Measurements from ENCODE around the gene LAD1. TPM values are rescaled to one million over a fixed set of nuclear protein-coding genes. Genes with fewer than 3 reads are reported as not detected.
A peak's percentile ranks its signal among the peaks of the same experiment; 100 is the strongest.

Gene LAD1
- total and polyA plus RNA-seq, 8 donors, result 11.5 to 37.6 (median 12.0) TPM

DNA sequence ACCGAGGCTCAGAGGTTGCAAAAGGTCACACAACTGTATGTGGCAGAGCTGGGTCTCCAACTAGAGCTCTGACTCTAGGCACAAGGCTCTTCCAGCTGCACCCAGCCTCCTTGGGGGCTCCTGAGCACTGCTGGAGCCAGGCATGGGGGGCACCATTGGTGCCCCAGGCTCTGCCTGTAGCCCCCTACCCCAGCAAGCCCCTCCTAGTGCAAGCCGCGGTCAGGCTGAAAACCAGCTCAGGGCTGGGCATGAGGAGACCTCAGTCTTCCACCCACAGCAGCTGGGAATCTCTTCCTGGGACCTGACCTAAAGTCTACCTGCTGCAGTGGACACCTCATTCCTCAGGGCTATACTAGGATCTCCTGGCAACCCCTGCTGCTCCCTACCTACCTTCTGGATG, 36.2 kb downstream of the LAD1 start:
- H3K4me1 ChIP-seq, result no peaks in the 10 kb centered on the region
- DNase-seq (peak in 1 of 4 donors; percentile 31), ATAC-seq (no peak)
- intact Hi-C loops (cut with DNase I), result loop anchor here in 1 of 2 donors (5.0 kb wide), 1 partner anchor 106 kb away; no protein-coding TSS in a partner anchor
- no peaks in the 10 kb centered on the region for H3K27me3 ChIP-seq
- H3K9me3 ChIP-seq, result no peaks in the 10 kb centered on the region
- no peak overlapping the region for H3K27ac ChIP-seq
- no peak overlapping the region for H3K4me3 ChIP-seq
- TF ChIP-seq, protein P1, sequence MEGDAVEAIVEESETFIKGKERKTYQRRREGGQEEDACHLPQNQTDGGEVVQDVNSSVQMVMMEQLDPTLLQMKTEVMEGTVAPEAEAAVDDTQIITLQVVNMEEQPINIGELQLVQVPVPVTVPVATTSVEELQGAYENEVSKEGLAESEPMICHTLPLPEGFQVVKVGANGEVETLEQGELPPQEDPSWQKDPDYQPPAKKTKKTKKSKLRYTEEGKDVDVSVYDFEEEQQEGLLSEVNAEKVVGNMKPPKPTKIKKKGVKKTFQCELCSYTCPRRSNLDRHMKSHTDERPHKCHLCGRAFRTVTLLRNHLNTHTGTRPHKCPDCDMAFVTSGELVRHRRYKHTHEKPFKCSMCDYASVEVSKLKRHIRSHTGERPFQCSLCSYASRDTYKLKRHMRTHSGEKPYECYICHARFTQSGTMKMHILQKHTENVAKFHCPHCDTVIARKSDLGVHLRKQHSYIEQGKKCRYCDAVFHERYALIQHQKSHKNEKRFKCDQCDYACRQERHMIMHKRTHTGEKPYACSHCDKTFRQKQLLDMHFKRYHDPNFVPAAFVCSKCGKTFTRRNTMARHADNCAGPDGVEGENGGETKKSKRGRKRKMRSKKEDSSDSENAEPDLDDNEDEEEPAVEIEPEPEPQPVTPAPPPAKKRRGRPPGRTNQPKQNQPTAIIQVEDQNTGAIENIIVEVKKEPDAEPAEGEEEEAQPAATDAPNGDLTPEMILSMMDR (IDR thresholded peaks at IDR 0.05), result no peak
- H3K36me3 ChIP-seq, result no peaks in the 10 kb centered on the region

DNA sequence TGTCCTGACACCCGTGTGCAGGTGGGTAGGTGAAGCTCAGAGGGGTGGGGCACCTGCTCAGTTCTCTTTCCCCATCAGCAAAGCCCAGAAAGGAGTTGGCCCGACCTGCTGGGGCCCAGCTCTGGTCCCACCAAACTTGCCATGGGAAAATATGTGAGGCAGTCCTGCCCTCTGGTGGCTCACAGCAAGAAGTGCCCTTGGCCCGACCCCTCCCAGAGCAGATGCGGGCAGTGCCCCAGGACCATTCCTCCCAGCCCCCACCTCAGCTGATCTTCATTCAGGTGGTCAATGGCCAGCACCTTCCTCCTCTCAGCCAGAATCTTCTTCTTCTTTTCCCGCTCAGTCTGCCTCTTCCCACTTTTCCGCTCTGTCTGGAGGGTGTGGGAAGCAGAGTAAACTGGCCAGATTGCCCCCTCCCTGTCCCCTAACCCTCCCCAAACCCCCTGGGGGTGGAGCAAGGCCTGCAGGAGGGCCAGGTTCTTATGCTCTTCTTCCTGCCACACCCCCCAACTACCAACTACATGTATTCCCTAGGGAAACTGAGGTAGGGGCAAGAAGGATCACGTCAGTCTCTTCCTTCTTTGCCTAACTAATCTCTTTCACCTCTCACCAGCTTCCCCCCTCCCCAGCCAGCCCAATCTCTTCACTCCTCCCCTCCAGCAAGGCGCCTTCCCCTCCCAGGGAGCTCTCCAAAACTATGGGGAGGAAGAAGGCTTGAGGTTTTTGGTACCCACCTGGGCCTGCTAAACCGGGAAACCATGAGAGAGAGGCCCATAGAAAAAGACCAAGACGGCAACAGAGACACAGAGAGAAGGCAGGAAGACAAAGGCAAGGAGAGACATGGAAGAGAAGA, 37.2 kb downstream of the LAD1 start:
- TF ChIP-seq, protein P1 (IDR thresholded peaks at IDR 0.05), result peak; percentile 72 to 78
- Histone ChIP-seq H3K27ac (no peak overlapping the region), H3K4me3 (no peak overlapping the region), H3K9me3 (no peaks in the 10 kb centered on the region), H3K36me3 (no peaks in the 10 kb centered on the region), H3K4me1 (no peaks in the 10 kb centered on the region), H3K27me3 (no peaks in the 10 kb centered on the region)
- DNase-seq (peak in 2 of 4 donors; percentile 53 to 68), ATAC-seq (peak; percentile 86)
- intact Hi-C loops (cut with DNase I), result loop anchor here in 1 of 2 donors (5.0 kb wide), 1 partner anchor 105 kb away; no protein-coding TSS in a partner anchor

DNA sequence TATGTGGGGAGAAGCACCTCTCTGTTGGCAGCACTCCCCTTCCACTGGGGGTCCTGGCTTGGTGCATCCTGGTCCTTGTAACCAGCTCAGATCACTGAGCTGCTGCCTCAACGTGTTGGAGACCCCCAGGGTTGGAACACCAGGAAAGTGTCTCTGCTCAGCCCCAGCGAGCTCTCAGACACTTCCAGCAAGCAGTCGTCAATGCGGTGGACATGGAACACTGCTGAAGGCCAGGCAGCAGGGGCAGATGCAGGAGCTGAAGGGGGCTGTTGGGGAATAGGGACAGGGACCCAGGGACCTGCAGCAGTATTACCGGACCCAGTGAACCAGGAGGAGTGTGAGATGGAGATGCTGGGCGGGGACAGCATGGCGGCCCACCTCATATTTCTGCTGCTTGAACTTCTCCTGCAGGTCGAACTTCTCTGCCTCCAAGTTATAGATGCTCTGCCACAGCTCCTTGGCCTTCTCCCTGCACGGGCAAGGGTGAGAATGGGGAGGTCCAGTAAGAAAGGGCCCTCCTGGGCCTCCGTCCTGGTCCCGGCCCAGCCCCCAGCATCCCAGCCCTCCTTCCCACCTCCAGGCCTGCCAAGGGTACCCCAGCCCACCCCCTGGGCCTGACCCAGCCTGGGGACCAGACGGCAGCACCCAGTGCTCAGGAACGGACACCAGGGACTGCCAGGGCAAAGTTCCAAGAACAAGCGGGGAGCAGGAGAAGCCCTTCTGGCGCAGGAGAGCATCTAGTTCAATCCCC, 38.0 kb downstream of the LAD1 start:
- TF ChIP-seq, protein P1 (IDR thresholded peaks at IDR 0.05), result no peak
- Histone ChIP-seq H3K27me3 (no peaks in the 10 kb centered on the region), H3K27ac (no peak overlapping the region), H3K9me3 (no peaks in the 10 kb centered on the region), H3K4me3 (no peak overlapping the region), H3K36me3 (no peaks in the 10 kb centered on the region), H3K4me1 (no peaks in the 10 kb centered on the region)
- ATAC-seq, result no peak
- peak in 1 of 4 donors; percentile 68 for DNase-seq
- intact Hi-C loops (cut with DNase I), result loop anchor here in 1 of 2 donors (5.0 kb wide), 1 partner anchor 104 kb away; no protein-coding TSS in a partner anchor

DNA sequence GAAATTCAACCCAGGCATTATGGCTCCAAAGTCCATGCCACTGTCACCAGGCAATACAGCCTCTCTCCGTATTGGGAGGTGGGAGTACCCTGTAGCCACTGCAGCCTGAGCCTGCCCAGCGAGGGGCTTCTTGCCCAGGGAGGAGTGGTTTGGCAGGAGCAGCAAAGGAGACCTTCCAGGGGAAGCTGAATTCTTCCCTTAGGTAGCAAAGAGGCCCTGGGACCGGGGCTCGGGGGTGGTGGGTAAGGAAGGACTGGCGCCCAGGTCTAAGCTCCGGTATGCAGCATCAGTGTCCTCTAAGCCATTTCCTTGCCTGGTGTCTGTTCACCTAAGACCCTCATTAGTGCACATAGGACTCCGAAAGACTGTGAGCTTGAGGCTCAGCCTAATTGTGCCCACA, 38.6 kb downstream of the LAD1 start:
- DNase-seq (peak in 1 of 4 donors; percentile 55), ATAC-seq (no peak)
- Histone ChIP-seq H3K36me3 (no peaks in the 10 kb centered on the region), H3K27me3 (no peaks in the 10 kb centered on the region), H3K9me3 (no peaks in the 10 kb centered on the region), H3K4me3 (no peak overlapping the region), H3K27ac (no peak overlapping the region), H3K4me1 (no peaks in the 10 kb centered on the region)
- TF ChIP-seq, protein P1 (IDR thresholded peaks at IDR 0.05), result no peak
- intact Hi-C loops (cut with DNase I), result loop anchor here in 1 of 2 donors (5.0 kb wide), 1 partner anchor 103 kb away; no protein-coding TSS in a partner anchor

DNA sequence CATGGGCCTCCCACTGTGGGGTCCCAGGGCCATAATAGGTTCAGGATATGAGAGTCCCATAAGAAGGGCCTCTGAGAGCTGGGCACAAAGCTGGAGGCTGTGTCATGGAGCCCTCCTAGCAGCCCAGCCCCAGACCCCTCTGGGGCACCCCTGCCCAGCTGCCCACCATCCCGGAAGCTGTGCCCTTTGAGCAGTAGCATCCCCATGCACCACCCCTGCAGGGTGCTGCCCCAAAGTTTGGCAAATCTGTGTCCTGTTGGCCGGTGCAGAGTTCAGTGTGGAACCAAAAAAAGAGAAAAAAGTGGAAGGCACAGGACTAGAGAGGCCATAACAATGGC, 39.3 kb downstream of the LAD1 start:
- no peak overlapping the region for H3K4me3 ChIP-seq
- no peak overlapping the region for H3K27ac ChIP-seq
- TF ChIP-seq, protein P1 (IDR thresholded peaks at IDR 0.05), result no peak
- no peak for ATAC-seq
- intact Hi-C loops (cut with DNase I), result loop anchor here (5.0 to 10.0 kb wide), 2 partner anchors 103 to 105 kb away; no protein-coding TSS in a partner anchor
- no peaks in the 10 kb centered on the region for H3K36me3 ChIP-seq
- no peaks in the 10 kb centered on the region for H3K9me3 ChIP-seq
- H3K4me1 ChIP-seq, result no peaks in the 10 kb centered on the region
- no peaks in the 10 kb centered on the region for H3K27me3 ChIP-seq
- no peak for DNase-seq

Data from left lung (tissue), 10 donors.